ENCODE data around the gene VRK1.

DNA sequence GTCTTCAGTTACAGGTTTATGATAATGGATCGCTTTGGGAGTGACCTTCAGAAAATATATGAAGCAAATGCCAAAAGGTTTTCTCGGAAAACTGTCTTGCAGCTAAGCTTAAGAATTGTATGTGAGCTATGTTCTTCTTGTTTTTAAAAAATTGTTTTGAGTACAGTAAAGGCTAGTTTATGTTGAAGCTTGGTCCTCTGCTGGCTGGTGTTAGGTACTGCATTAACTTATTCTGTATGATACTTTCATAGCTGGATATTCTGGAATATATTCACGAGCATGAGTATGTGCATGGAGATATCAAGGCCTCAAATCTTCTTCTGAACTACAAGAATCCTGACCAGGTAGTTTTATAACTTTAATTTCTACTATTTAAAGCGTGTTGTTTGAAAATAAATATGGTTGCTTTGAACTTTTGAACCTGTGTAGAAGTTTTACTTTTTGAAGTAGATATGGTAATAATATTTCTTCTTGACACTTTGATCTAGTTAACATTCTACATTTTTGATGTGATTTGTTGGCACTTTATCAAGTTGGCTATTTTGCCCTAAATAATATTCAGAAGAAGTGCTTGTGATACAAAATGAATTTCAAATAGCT, 55.7 kb downstream of the VRK1 start:
- TF ChIP-seq, protein P1, sequence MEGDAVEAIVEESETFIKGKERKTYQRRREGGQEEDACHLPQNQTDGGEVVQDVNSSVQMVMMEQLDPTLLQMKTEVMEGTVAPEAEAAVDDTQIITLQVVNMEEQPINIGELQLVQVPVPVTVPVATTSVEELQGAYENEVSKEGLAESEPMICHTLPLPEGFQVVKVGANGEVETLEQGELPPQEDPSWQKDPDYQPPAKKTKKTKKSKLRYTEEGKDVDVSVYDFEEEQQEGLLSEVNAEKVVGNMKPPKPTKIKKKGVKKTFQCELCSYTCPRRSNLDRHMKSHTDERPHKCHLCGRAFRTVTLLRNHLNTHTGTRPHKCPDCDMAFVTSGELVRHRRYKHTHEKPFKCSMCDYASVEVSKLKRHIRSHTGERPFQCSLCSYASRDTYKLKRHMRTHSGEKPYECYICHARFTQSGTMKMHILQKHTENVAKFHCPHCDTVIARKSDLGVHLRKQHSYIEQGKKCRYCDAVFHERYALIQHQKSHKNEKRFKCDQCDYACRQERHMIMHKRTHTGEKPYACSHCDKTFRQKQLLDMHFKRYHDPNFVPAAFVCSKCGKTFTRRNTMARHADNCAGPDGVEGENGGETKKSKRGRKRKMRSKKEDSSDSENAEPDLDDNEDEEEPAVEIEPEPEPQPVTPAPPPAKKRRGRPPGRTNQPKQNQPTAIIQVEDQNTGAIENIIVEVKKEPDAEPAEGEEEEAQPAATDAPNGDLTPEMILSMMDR (IDR thresholded peaks at IDR 0.05): peak; percentile 67; the same call in 1 of the 2 replicates
- TF ChIP-seq, protein P2, sequence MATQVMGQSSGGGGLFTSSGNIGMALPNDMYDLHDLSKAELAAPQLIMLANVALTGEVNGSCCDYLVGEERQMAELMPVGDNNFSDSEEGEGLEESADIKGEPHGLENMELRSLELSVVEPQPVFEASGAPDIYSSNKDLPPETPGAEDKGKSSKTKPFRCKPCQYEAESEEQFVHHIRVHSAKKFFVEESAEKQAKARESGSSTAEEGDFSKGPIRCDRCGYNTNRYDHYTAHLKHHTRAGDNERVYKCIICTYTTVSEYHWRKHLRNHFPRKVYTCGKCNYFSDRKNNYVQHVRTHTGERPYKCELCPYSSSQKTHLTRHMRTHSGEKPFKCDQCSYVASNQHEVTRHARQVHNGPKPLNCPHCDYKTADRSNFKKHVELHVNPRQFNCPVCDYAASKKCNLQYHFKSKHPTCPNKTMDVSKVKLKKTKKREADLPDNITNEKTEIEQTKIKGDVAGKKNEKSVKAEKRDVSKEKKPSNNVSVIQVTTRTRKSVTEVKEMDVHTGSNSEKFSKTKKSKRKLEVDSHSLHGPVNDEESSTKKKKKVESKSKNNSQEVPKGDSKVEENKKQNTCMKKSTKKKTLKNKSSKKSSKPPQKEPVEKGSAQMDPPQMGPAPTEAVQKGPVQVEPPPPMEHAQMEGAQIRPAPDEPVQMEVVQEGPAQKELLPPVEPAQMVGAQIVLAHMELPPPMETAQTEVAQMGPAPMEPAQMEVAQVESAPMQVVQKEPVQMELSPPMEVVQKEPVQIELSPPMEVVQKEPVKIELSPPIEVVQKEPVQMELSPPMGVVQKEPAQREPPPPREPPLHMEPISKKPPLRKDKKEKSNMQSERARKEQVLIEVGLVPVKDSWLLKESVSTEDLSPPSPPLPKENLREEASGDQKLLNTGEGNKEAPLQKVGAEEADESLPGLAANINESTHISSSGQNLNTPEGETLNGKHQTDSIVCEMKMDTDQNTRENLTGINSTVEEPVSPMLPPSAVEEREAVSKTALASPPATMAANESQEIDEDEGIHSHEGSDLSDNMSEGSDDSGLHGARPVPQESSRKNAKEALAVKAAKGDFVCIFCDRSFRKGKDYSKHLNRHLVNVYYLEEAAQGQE (IDR thresholded peaks at IDR 0.05; ENCODE audit: insufficient read depth in 1 of 2, low read depth in 2 of 2, low read length in 1 of 2): no peak
- TF ChIP-seq SIN3A (IDR thresholded peaks at IDR 0.05; ENCODE audit: borderline replicate concordance, insufficient read depth, low read depth, low read length) (no peak), POLR2AphosphoS5 (IDR thresholded peaks at IDR 0.05; ENCODE audit: low read depth, low read length) (no peak), TCF7L2 (IDR thresholded peaks at IDR 0.05; ENCODE audit: low read depth, low read length) (no peak)

Measured in Panc1 (cell line).